GM12801 (cell line): Measurements from ENCODE around the gene FMNL1.

Source experiments
- CTCF ChIP-seq: IDR thresholded peaks from one replicate; pipeline ENCODE4 v1.5.1; 2011; ENCODE audit warnings: control low read depth; ENCODE audit not compliant: insufficient read length; ENCODE audit errors: extremely low read depth

Gene FMNL1

GRCh38 chr17:45225051-45225700 lies 3.5 kb downstream of the FMNL1 start:
- no peak for TF ChIP-seq CTCF

GRCh38 chr17:45225964-45226530 lies 4.4 kb downstream of the FMNL1 start:
- no peak for TF ChIP-seq CTCF

GRCh38 chr17:45226576-45226975 lies 4.9 kb downstream of the FMNL1 start:
- no peak for TF ChIP-seq CTCF

GRCh38 chr17:45227101-45227925 lies 5.6 kb downstream of the FMNL1 start:
- TF ChIP-seq CTCF: no peak

GRCh38 chr17:45227926-45228762 lies 6.5 kb downstream of the FMNL1 start:
- TF ChIP-seq CTCF: no peak

GRCh38 chr17:45228763-45229539 lies 7.3 kb downstream of the FMNL1 start:
- no peak for TF ChIP-seq CTCF
